Upper lobe of right lung (tissue), 1 donor: Measurements from ENCODE around the gene EIPR1. TPM values are rescaled to one million over a fixed set of nuclear protein-coding genes. Genes with fewer than 3 reads are reported as not detected.

Experiments
- ATAC-seq: fragments of 200-7000 bp; cut with Tn5 transposase; one replicate; pipeline ENCODE4 v1.9.1; 2020; ENCODE audit warnings: mild to moderate bottlenecking, moderate library complexity
- DNase-seq: peaks from one replicate; pipeline ENCODE4 v3.0.0-alpha.2; 2020
- H3K27ac ChIP-seq: fragments of 200-600 bp; one replicate; pipeline ENCODE4 v1.8.0; 2022
- H3K27me3 ChIP-seq: fragments of 200-600 bp; one replicate; pipeline ENCODE4 v1.8.0; 2022; ENCODE audit warnings: mild to moderate bottlenecking
- H3K36me3 ChIP-seq: fragments of 200-600 bp; one replicate; pipeline ENCODE4 v1.8.0; 2022
- H3K4me1 ChIP-seq: fragments of 200-600 bp; one replicate; pipeline ENCODE4 v1.8.0; 2022
- H3K4me3 ChIP-seq: fragments of 200-600 bp; one replicate; pipeline ENCODE4 v1.8.0; 2022; ENCODE audit warnings: mild to moderate bottlenecking
- H3K9me3 ChIP-seq: fragments of 200-600 bp; one replicate; pipeline ENCODE4 v1.8.0; 2022
- CTCF ChIP-seq: fragments of 200-600 bp; IDR thresholded peaks from one replicate; pipeline ENCODE4 v1.8.0; 2022; ENCODE audit warnings: antibody characterized with exemption
- intact Hi-C: fragments of 100-400 bp; cut with DNase I; formaldehyde crosslinking; loops from one replicate; pipeline ENCODE4 v1.11.0; 2022
- total RNA-seq: library from RNA; stranded (reverse); fragmentation: NEBNext Ultra II Directional; extraction: Animal tissue kit (Norgen Biotek cat#: 25700); gene quantifications from one replicate; pipeline ENCODE4 v1.2.1, GENCODE V29; 2021
- donor health status: DM: no; HTN: yes; CAD: no; lungs with severe emphysema.

The EIPR1 gene
- total RNA-seq, 1 donor from 2014 or later = 16.6 TPM

GRCh38 chr2:3204031-3204821, 173.4 kb downstream of the EIPR1 start:
- Histone ChIP-seq H3K4me3 (no peak overlapping the region), H3K27ac (no peak overlapping the region), H3K36me3 (no peaks in the 10 kb centered on the region), H3K27me3 (no peaks in the 10 kb centered on the region), H3K9me3 (no peaks in the 10 kb centered on the region), H3K4me1 (no peaks in the 10 kb centered on the region)
- no peak for TF ChIP-seq CTCF
- DNase-seq = no peak
- intact Hi-C loops = no loop called here
- ATAC-seq = no peak

DNA sequence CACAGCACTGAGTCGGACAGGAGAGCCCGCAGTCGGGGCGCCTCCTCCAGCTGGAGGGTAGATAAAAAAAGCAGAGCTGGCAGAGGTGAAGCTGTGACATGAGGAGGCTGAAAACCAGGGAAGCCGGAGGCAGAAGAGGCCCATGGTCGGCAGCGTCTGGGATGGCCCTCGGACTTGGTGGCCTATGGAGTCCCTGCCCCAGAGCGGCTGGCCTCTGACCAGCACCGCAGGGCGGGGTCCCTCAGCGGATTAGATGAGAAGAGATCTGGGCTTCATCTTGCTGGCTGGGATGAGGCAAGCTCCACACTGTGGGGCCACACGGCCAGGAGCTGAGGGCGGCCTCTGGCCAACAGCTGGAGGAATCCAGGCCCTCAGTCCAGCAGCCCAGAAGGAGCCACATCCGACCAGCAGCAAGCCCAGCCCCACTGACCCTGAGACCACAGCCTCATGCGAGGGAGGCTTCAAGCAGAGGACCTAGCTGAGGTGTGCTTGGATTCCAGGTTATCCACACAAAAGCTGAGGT, 174.1 kb downstream of the EIPR1 start:
- H3K9me3 ChIP-seq = no peaks in the 10 kb centered on the region
- H3K27me3 ChIP-seq = no peaks in the 10 kb centered on the region
- no peak overlapping the region for H3K4me3 ChIP-seq
- no peak for TF ChIP-seq CTCF
- ATAC-seq (no peak), DNase-seq (no peak)
- H3K4me1 ChIP-seq = no peaks in the 10 kb centered on the region
- H3K36me3 ChIP-seq = no peaks in the 10 kb centered on the region
- intact Hi-C loops = no loop called here
- no peak overlapping the region for H3K27ac ChIP-seq

DNA sequence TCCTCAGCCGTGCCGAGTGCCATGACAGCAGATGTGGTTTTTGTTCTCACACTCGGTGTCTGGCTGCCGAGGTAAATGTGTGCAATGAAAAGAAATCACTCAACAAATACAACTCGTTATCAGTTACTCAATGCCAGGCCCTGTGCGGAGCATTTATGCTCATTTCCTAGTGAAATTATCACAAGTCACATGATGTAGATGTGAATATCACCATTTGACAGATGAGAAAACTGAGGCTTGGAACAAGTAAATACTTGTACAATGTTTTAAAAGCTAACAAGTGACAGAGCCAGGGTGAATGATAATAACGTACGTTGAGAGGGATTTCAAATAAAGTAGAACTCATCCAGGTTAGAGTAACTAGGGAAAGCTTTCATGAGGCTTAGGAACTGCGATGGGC, 174.7 kb downstream of the EIPR1 start:
- no peak for ATAC-seq
- intact Hi-C loops = no loop called here
- no peak for DNase-seq

DNA sequence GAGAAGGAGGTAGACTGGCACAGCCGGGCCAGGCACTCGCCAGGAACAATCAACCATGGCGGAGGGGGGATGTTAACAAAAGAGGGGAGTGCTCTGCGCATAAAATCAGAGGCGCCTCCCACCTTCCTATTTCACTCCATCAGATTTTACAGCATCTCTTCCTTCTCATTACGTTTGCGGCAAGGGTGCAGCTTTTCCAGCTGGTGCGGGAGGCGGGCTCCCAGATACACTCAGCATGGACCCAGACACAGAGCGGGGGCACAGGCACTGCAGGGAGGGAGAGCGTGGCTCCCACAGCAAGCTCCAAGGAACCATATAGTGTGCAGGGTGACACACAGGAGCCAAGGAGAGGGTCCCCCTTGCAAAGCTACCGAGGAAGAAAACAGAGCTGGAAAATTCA, 176.3 kb downstream of the EIPR1 start:
- no peak overlapping the region for H3K4me3 ChIP-seq
- H3K36me3 ChIP-seq = no peaks in the 10 kb centered on the region
- H3K9me3 ChIP-seq = no peaks in the 10 kb centered on the region
- no peaks in the 10 kb centered on the region for H3K27me3 ChIP-seq
- DNase-seq (no peak), ATAC-seq (no peak)
- intact Hi-C loops = no loop called here
- TF ChIP-seq CTCF = no peak
- H3K27ac ChIP-seq = no peak overlapping the region
- H3K4me1 ChIP-seq = no peaks in the 10 kb centered on the region

More for the DNA sequence above, 174.7 kb downstream of the EIPR1 start:
- Histone ChIP-seq H3K27ac (no peak overlapping the region), H3K36me3 (no peaks in the 10 kb centered on the region), H3K4me3 (no peak overlapping the region), H3K4me1 (no peaks in the 10 kb centered on the region), H3K27me3 (no peaks in the 10 kb centered on the region), H3K9me3 (no peaks in the 10 kb centered on the region)
- TF ChIP-seq CTCF = no peak

DNA sequence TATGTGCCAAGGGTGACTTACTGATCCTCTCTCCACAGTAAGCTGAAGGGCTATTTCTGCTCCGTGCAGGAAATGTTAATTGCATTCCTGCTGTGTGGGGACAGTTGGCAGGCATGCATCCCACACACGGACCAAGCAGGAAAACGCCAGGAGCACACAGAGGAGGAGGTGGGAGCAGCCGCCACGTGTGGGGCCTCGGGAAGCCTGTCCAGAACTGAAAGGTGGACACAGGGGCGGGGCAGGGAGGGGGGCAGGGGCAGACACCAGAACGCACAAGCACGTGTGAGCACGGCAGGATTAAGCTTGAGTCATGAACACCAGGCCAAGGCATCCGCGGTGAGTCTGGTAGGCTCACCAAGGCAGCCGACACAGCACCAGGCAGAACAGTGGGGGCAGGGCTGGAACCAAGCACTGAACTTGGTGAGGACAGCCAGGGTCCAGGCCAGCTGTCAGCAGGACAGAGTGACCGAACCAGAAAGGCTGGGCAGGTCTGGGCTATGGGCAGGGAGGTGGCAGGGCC, 177.1 kb downstream of the EIPR1 start:
- Histone ChIP-seq H3K4me3 (no peak overlapping the region), H3K27ac (no peak overlapping the region), H3K27me3 (no peaks in the 10 kb centered on the region), H3K36me3 (peaks cover under 1% of the 10 kb centered on the region), H3K4me1 (no peaks in the 10 kb centered on the region), H3K9me3 (no peaks in the 10 kb centered on the region)
- TF ChIP-seq CTCF = no peak
- ATAC-seq (no peak), DNase-seq (no peak)
- intact Hi-C loops = no loop called here
